KMS-11 (cell line): Measurements from ENCODE around the gene GPHN.

ENCODE experiments used
- H2AFZ ChIP-seq: fragments of 200-600 bp; sonication (generic); 2 replicates; pipeline ENCODE4 v1.6.1; 2016; ENCODE audit warnings: antibody characterized with exemption, mixed run types, low read depth
- H3K27ac ChIP-seq: fragments of 200-600 bp; sonication (generic); 2 replicates; pipeline ENCODE4 v1.6.1; 2016; ENCODE audit warnings: mild to moderate bottlenecking, mixed run types
- H3K27me3 ChIP-seq: fragments of 200-600 bp; sonication (generic); 2 replicates; pipeline ENCODE4 v1.6.1; 2017; ENCODE audit warnings: mild to moderate bottlenecking, low read depth, mixed run types, moderate library complexity; ENCODE audit not compliant: insufficient read depth
- H3K36me3 ChIP-seq: fragments of 200-600 bp; sonication (generic); 2 replicates; pipeline ENCODE4 v1.6.1; 2017; ENCODE audit warnings: mild to moderate bottlenecking, mixed run types; ENCODE audit not compliant: insufficient read depth
- H3K4me1 ChIP-seq: fragments of 200-600 bp; sonication (generic); 2 replicates; pipeline ENCODE4 v1.6.1; 2016; ENCODE audit warnings: mild to moderate bottlenecking, low read depth, mixed run types; ENCODE audit not compliant: poor library complexity, severe bottlenecking
- H3K4me2 ChIP-seq: fragments of 200-600 bp; sonication (generic); 2 replicates; pipeline ENCODE4 v1.7.0; 2016; ENCODE audit warnings: mild to moderate bottlenecking, mixed run types
- H3K4me3 ChIP-seq: fragments of 200-600 bp; sonication (generic); IDR thresholded peaks from 2 replicates; pipeline ENCODE4 v1.6.1; 2017; ENCODE audit warnings: low read depth, low read length, mixed read lengths; ENCODE audit not compliant: insufficient read depth
- H3K79me2 ChIP-seq: fragments of 200-600 bp; sonication (generic); 2 replicates; pipeline ENCODE4 v1.6.1; 2016; ENCODE audit warnings: low read depth, mixed run types; ENCODE audit not compliant: insufficient read depth
- H3K9ac ChIP-seq: fragments of 200-600 bp; sonication (generic); 2 replicates; pipeline ENCODE4 v1.6.1; 2016; ENCODE audit warnings: mild to moderate bottlenecking, mixed run types
- H4K20me1 ChIP-seq: fragments of 200-600 bp; sonication (generic); 2 replicates; pipeline ENCODE4 v1.6.1; 2016; ENCODE audit warnings: mild to moderate bottlenecking, mixed run types; ENCODE audit not compliant: insufficient read depth
- TF ChIP-seq, protein P1 (sequence below): fragments of 200-600 bp; sonication (generic); conservative IDR thresholded peaks from 2 replicates; pipeline ENCODE4 v1.6.1; 2017; ENCODE audit warnings: low read depth, mild to moderate bottlenecking, antibody characterized with exemption, low read length, moderate library complexity, mixed read lengths

GPHN gene

DNA sequence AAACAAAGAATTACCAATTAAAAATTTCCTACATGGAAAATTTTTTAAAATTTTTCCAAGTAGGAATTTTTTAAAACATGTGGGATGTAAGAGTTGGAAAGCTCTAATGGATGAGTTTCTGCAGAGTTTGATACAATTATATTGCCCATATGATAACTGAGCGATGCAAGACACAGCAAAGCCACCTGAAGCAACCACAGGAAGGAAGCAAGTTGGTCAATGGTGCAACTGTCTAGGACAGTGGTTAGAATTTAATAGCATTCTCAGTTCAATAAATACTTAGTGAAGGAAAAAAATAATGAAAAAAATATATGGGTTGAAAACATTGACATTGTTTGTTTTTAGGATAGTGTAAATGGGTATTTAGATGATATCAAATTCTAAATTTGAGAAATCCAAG lies 502.7 kb downstream of the GPHN start:
- Histone ChIP-seq H3K4me3 (no peak overlapping the region), H3K4me2 (no peak overlapping the region), H3K4me1 (peaks cover 4% of the 10 kb centered on the region), H3K9ac (no peak overlapping the region), H3K27me3 (no peaks in the 10 kb centered on the region), H2AFZ (no peak overlapping the region), H3K36me3 (no peaks in the 10 kb centered on the region), H4K20me1 (no peaks in the 10 kb centered on the region), H3K27ac (no peak overlapping the region), H3K79me2 (no peaks in the 10 kb centered on the region)
- TF ChIP-seq, protein P1, sequence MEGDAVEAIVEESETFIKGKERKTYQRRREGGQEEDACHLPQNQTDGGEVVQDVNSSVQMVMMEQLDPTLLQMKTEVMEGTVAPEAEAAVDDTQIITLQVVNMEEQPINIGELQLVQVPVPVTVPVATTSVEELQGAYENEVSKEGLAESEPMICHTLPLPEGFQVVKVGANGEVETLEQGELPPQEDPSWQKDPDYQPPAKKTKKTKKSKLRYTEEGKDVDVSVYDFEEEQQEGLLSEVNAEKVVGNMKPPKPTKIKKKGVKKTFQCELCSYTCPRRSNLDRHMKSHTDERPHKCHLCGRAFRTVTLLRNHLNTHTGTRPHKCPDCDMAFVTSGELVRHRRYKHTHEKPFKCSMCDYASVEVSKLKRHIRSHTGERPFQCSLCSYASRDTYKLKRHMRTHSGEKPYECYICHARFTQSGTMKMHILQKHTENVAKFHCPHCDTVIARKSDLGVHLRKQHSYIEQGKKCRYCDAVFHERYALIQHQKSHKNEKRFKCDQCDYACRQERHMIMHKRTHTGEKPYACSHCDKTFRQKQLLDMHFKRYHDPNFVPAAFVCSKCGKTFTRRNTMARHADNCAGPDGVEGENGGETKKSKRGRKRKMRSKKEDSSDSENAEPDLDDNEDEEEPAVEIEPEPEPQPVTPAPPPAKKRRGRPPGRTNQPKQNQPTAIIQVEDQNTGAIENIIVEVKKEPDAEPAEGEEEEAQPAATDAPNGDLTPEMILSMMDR, result no peak

DNA sequence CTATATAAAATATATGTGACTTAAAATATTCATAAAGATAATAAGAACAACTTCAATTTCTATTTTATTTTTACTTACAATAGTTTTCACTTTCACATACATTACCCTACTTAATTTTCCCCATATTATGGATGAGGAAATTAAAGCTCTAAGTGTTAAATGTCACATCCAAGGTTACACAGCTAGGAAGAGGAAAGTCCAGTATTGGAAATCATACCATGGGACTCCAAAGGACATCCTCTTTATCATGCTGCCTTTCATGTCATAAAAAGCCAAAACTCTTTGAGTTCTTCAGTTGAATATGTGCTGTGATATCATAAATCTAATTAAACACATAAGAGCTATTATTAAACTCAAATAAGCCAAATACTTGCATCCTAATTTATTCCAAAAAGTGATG lies 508.9 kb downstream of the GPHN start:
- no peaks in the 10 kb centered on the region for H4K20me1 ChIP-seq
- no peaks in the 10 kb centered on the region for H3K79me2 ChIP-seq
- no peak overlapping the region for H3K27ac ChIP-seq
- no peak overlapping the region for H2AFZ ChIP-seq
- H3K27me3 ChIP-seq, result no peaks in the 10 kb centered on the region
- no peak overlapping the region for H3K4me3 ChIP-seq
- H3K9ac ChIP-seq, result no peak overlapping the region
- H3K4me2 ChIP-seq, result no peak overlapping the region
- TF ChIP-seq, protein P1, result no peak
- peaks cover 5% of the 10 kb centered on the region for H3K4me1 ChIP-seq
- H3K36me3 ChIP-seq, result no peaks in the 10 kb centered on the region

DNA sequence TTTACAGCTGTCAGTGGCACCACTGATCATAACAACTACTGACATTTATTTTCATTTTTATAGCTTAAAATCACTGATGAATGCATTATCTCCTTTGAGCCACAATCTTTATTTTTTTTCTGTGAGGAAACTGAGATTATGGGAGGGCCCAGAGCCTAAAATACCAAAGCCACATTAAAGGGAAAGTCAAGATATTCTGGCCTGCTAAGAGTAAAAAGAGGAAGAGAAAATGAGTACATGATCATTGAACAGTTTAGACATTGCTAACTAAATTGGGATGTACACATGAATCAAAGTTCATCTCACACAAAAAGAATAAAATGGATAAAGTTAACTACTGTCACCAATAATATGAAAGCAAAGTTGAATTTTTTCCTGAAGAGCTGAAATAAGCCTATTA lies 510.8 kb downstream of the GPHN start:
- H3K4me3 ChIP-seq, result no peak overlapping the region
- peaks cover 5% of the 10 kb centered on the region for H3K4me1 ChIP-seq
- no peaks in the 10 kb centered on the region for H3K36me3 ChIP-seq
- H2AFZ ChIP-seq, result no peak overlapping the region
- H4K20me1 ChIP-seq, result no peaks in the 10 kb centered on the region
- no peaks in the 10 kb centered on the region for H3K79me2 ChIP-seq
- TF ChIP-seq, protein P1, result no peak
- no peak overlapping the region for H3K9ac ChIP-seq
- no peak overlapping the region for H3K27ac ChIP-seq
- H3K4me2 ChIP-seq, result no peak overlapping the region
- no peaks in the 10 kb centered on the region for H3K27me3 ChIP-seq

DNA sequence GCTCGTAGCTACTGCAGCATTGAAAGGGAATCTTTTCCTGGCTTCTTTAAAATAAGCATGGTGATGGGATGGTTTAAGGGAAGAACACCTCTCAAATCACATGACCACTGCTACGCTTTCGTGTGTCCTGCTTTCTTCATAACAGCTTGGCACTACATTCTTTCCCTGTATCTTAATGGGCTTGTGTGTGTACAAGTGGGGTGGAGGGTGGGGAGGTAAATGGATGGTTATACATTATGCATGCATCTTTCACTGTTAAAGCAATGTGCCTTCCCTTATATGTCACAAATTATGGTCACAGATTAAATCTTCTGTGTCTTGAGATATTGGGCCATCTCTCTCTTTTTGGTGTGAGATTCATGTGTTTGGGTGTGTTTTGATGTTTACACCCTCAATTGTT lies 511.8 kb downstream of the GPHN start:
- H3K36me3 ChIP-seq, result no peaks in the 10 kb centered on the region
- H4K20me1 ChIP-seq, result no peaks in the 10 kb centered on the region
- no peak overlapping the region for H3K27ac ChIP-seq
- no peak overlapping the region for H3K4me3 ChIP-seq
- no peaks in the 10 kb centered on the region for H3K79me2 ChIP-seq
- H2AFZ ChIP-seq, result no peak overlapping the region
- no peaks in the 10 kb centered on the region for H3K27me3 ChIP-seq
- H3K4me2 ChIP-seq, result no peak overlapping the region
- TF ChIP-seq, protein P1, result no peak
- H3K4me1 ChIP-seq, result peaks cover 5% of the 10 kb centered on the region
- H3K9ac ChIP-seq, result no peak overlapping the region
